ENCODE results near the gene ARHGAP10. TPM values are rescaled to one million over a fixed set of nuclear protein-coding genes. Genes with fewer than 3 reads are reported as not detected.

Gene ARHGAP10
- 7.1 TPM for polyA plus RNA-seq (2013, experiment 1 of 4)
- 10.7 TPM for polyA plus RNA-seq (2013, experiment 2 of 4)
- 7.1 TPM for polyA plus RNA-seq (2013, experiment 3 of 4)
- polyA plus RNA-seq (2013, experiment 4 of 4) = 9.3 TPM

- Histone ChIP-seq H3K9me3 (ENCODE audit: control insufficient read depth, low read length) (no peaks in the 10 kb centered on the region), H3K4me1 (ENCODE audit: control insufficient read depth, insufficient read depth, low read length) (peaks cover 22% of the 10 kb centered on the region), H3K27me3 (ENCODE audit: control insufficient read depth, insufficient read depth, low read length, poor library complexity, severe bottlenecking) (peaks cover 100% of the 10 kb centered on the region), H3K4me3 (ENCODE audit: insufficient read depth, low read depth, low read length) (peak within 1 kb of the TSS; percentile 53), H3K36me3 (ENCODE audit: control insufficient read depth, insufficient read depth, low read length) (no peaks in the 10 kb centered on the region), H3K27ac (ENCODE audit: insufficient read depth, low read depth, low read length, poor library complexity, severe bottlenecking) (peak within 1 kb of the TSS; percentile 3)
- WGBS, 2 experiments = 0% methylated on average over 106 of the region's 106 CpGs
These were observed at the start of gene ARHGAP10 for GRCh38 chr4:147731580-147732517. TSS of gene ARHGAP10 (plus strand) at chr4:147732088. CDS start at chr4:147732302, 214 bp downstream.

- 86 to 92% methylated on average over 3 of the region's 3 CpGs for WGBS, 2 experiments
- no peaks in the 10 kb centered on the region for H3K36me3 ChIP-seq (ENCODE audit: control insufficient read depth, insufficient read depth, low read length)
- peak overlapping the region; percentile 90 for H3K4me3 ChIP-seq (ENCODE audit: insufficient read depth, low read depth, low read length)
- no peak overlapping the region for H3K27ac ChIP-seq (ENCODE audit: insufficient read depth, low read depth, low read length, poor library complexity, severe bottlenecking)
- H3K4me1 ChIP-seq (ENCODE audit: control insufficient read depth, insufficient read depth, low read length) = no peaks in the 10 kb centered on the region
- no peaks in the 10 kb centered on the region for H3K9me3 ChIP-seq (ENCODE audit: control insufficient read depth, low read length)
- no peaks in the 10 kb centered on the region for H3K27me3 ChIP-seq (ENCODE audit: control insufficient read depth, insufficient read depth, low read length, poor library complexity, severe bottlenecking)
These were observed 49.1 kb upstream of the ARHGAP10 start for GRCh38 chr4:147682755-147683154.

GRCh38 chr4:147683188-147683591 lies 48.7 kb upstream of the ARHGAP10 start:
- Histone ChIP-seq H3K9me3 (ENCODE audit: control insufficient read depth, low read length) (no peaks in the 10 kb centered on the region), H3K27ac (ENCODE audit: insufficient read depth, low read depth, low read length, poor library complexity, severe bottlenecking) (no peak overlapping the region), H3K4me1 (ENCODE audit: control insufficient read depth, insufficient read depth, low read length) (no peaks in the 10 kb centered on the region), H3K27me3 (ENCODE audit: control insufficient read depth, insufficient read depth, low read length, poor library complexity, severe bottlenecking) (no peaks in the 10 kb centered on the region), H3K4me3 (ENCODE audit: insufficient read depth, low read depth, low read length) (peak overlapping the region; percentile 90), H3K36me3 (ENCODE audit: control insufficient read depth, insufficient read depth, low read length) (no peaks in the 10 kb centered on the region)
- 21 to 24% methylated on average over 10 of the region's 10 CpGs for WGBS, 2 experiments

- H3K27ac ChIP-seq (ENCODE audit: insufficient read depth, low read depth, low read length, poor library complexity, severe bottlenecking) = peak within 1 kb of the TSS; percentile 89
- H3K4me3 ChIP-seq (ENCODE audit: insufficient read depth, low read depth, low read length) = peak within 1 kb of the TSS; percentile 90
- no peaks in the 10 kb centered on the region for H3K27me3 ChIP-seq (ENCODE audit: control insufficient read depth, insufficient read depth, low read length, poor library complexity, severe bottlenecking)
- H3K36me3 ChIP-seq (ENCODE audit: control insufficient read depth, insufficient read depth, low read length) = no peaks in the 10 kb centered on the region
- WGBS, 2 experiments = 2% methylated on average over 67 to 69 of the region's 69 CpGs
- no peaks in the 10 kb centered on the region for H3K4me1 ChIP-seq (ENCODE audit: control insufficient read depth, insufficient read depth, low read length)
- H3K9me3 ChIP-seq (ENCODE audit: control insufficient read depth, low read length) = no peaks in the 10 kb centered on the region
These were observed 47.9 kb upstream of the ARHGAP10 start, which contains the start of gene PRMT9 for GRCh38 chr4:147683717-147684700. TSS of gene PRMT9 (minus strand) at chr4:147684163. CDS start at chr4:147683987, 176 bp downstream.

GRCh38 chr4:147689067-147689466 lies 42.8 kb upstream of the ARHGAP10 start:
- Histone ChIP-seq H3K36me3 (ENCODE audit: control insufficient read depth, insufficient read depth, low read length) (no peaks in the 10 kb centered on the region), H3K9me3 (ENCODE audit: control insufficient read depth, low read length) (no peaks in the 10 kb centered on the region), H3K4me1 (ENCODE audit: control insufficient read depth, insufficient read depth, low read length) (no peaks in the 10 kb centered on the region), H3K27me3 (ENCODE audit: control insufficient read depth, insufficient read depth, low read length, poor library complexity, severe bottlenecking) (no peaks in the 10 kb centered on the region), H3K4me3 (ENCODE audit: insufficient read depth, low read depth, low read length) (no peak overlapping the region), H3K27ac (ENCODE audit: insufficient read depth, low read depth, low read length, poor library complexity, severe bottlenecking) (no peak overlapping the region)
- WGBS, 2 experiments = 90 to 93% methylated on average over 4 of the region's 4 CpGs

GRCh38 chr4:147691820-147692219 lies 40.1 kb upstream of the ARHGAP10 start:
- Histone ChIP-seq H3K9me3 (ENCODE audit: control insufficient read depth, low read length) (no peaks in the 10 kb centered on the region), H3K4me1 (ENCODE audit: control insufficient read depth, insufficient read depth, low read length) (no peaks in the 10 kb centered on the region), H3K27ac (ENCODE audit: insufficient read depth, low read depth, low read length, poor library complexity, severe bottlenecking) (no peak overlapping the region), H3K27me3 (ENCODE audit: control insufficient read depth, insufficient read depth, low read length, poor library complexity, severe bottlenecking) (no peaks in the 10 kb centered on the region), H3K4me3 (ENCODE audit: insufficient read depth, low read depth, low read length) (no peak overlapping the region), H3K36me3 (ENCODE audit: control insufficient read depth, insufficient read depth, low read length) (no peaks in the 10 kb centered on the region)
- WGBS, 2 experiments = 84 to 100% methylated on average over 2 of the region's 2 CpGs

- H3K4me3 ChIP-seq (ENCODE audit: insufficient read depth, low read depth, low read length) = no peak overlapping the region
- no peaks in the 10 kb centered on the region for H3K27me3 ChIP-seq (ENCODE audit: control insufficient read depth, insufficient read depth, low read length, poor library complexity, severe bottlenecking)
- no peaks in the 10 kb centered on the region for H3K4me1 ChIP-seq (ENCODE audit: control insufficient read depth, insufficient read depth, low read length)
- no peak overlapping the region for H3K27ac ChIP-seq (ENCODE audit: insufficient read depth, low read depth, low read length, poor library complexity, severe bottlenecking)
- 94 to 96% methylated on average over 2 to 3 of the region's 3 CpGs for WGBS, 2 experiments
- H3K36me3 ChIP-seq (ENCODE audit: control insufficient read depth, insufficient read depth, low read length) = no peaks in the 10 kb centered on the region
- H3K9me3 ChIP-seq (ENCODE audit: control insufficient read depth, low read length) = no peaks in the 10 kb centered on the region
These were observed 38.7 kb upstream of the ARHGAP10 start for GRCh38 chr4:147693218-147693617.

- no peaks in the 10 kb centered on the region for H3K36me3 ChIP-seq (ENCODE audit: control insufficient read depth, insufficient read depth, low read length)
- H3K27me3 ChIP-seq (ENCODE audit: control insufficient read depth, insufficient read depth, low read length, poor library complexity, severe bottlenecking) = no peaks in the 10 kb centered on the region
- no peaks in the 10 kb centered on the region for H3K4me1 ChIP-seq (ENCODE audit: control insufficient read depth, insufficient read depth, low read length)
- WGBS, 2 experiments = 89 to 93% methylated on average over 1 of the region's 1 CpG
- no peaks in the 10 kb centered on the region for H3K9me3 ChIP-seq (ENCODE audit: control insufficient read depth, low read length)
- no peak overlapping the region for H3K27ac ChIP-seq (ENCODE audit: insufficient read depth, low read depth, low read length, poor library complexity, severe bottlenecking)
- no peak overlapping the region for H3K4me3 ChIP-seq (ENCODE audit: insufficient read depth, low read depth, low read length)
These were observed 35.0 kb upstream of the ARHGAP10 start for GRCh38 chr4:147696866-147697265.

- no peaks in the 10 kb centered on the region for H3K36me3 ChIP-seq (ENCODE audit: control insufficient read depth, insufficient read depth, low read length)
- no peaks in the 10 kb centered on the region for H3K27me3 ChIP-seq (ENCODE audit: control insufficient read depth, insufficient read depth, low read length, poor library complexity, severe bottlenecking)
- no peak overlapping the region for H3K27ac ChIP-seq (ENCODE audit: insufficient read depth, low read depth, low read length, poor library complexity, severe bottlenecking)
- H3K4me1 ChIP-seq (ENCODE audit: control insufficient read depth, insufficient read depth, low read length) = no peaks in the 10 kb centered on the region
- no peak overlapping the region for H3K4me3 ChIP-seq (ENCODE audit: insufficient read depth, low read depth, low read length)
- WGBS, 2 experiments = 89% methylated on average over 1 of the region's 1 CpG; no CpG with 5 or more reads in 1 of the 2 experiments
- no peaks in the 10 kb centered on the region for H3K9me3 ChIP-seq (ENCODE audit: control insufficient read depth, low read length)
These were observed 27.0 kb upstream of the ARHGAP10 start for GRCh38 chr4:147704846-147705245.

Data from ectodermal cell (in vitro differentiated cells).